Measurements from ENCODE around the gene MCOLN1. TPM values are rescaled to one million over a fixed set of nuclear protein-coding genes. Genes with fewer than 3 reads are reported as not detected.
A peak's percentile ranks its signal among the peaks of the same experiment; 100 is the strongest.

The MCOLN1 gene
- total and polyA plus RNA-seq, 5 donors from 2014 or later, result 8.6 to 15.2 (median 12.0) TPM

GRCh38 chr19:7541828-7542443 lies 19.5 kb downstream of the MCOLN1 start:
- Histone ChIP-seq H3K4me1 (ENCODE audit: control insufficient read depth, insufficient read depth, low read length, poor library complexity, severe bottlenecking) (peaks cover 5% of the 10 kb centered on the region), H3K4me3 (ENCODE audit: low read depth, low read length) (no peak overlapping the region), H3K9me3 (ENCODE audit: control insufficient read depth in 2 of 2, low read length in 2 of 2) (no peaks in the 10 kb centered on the region), H3K27me3 (ENCODE audit: control insufficient read depth, insufficient read depth, low read length) (no peaks in the 10 kb centered on the region), H3K36me3 (ENCODE audit: control insufficient read depth, insufficient read depth, low read length) (peaks cover 28% of the 10 kb centered on the region), H3K27ac (ENCODE audit: insufficient read depth, low read length, poor library complexity, severe bottlenecking) (no peak overlapping the region)
- peak overlapping the region in 1 of 3 donors; percentile 26 for H3K27ac Mint-ChIP-seq
- H3K9me3 Mint-ChIP-seq, result peaks cover 0 to 1% (median 0%) of the 10 kb centered on the region in 7 donors
- H3K4me1 Mint-ChIP-seq, result peaks cover 0 to 15% (median 7%) of the 10 kb centered on the region in 4 donors
- peaks cover 26% of the 10 kb centered on the region for H3K36me3 Mint-ChIP-seq
- H3K27me3 Mint-ChIP-seq, result no peaks in the 10 kb centered on the region
- no peak for ATAC-seq (ENCODE audit: low read depth in 2 of 2)
- H3K4me3 Mint-ChIP-seq, result peak overlapping the region in 1 of 4 donors; percentile 32
- DNase-seq, result no peak

- no peak overlapping the region for H3K4me3 Mint-ChIP-seq
- no peak overlapping the region for H3K27ac Mint-ChIP-seq
- peaks cover 26% of the 10 kb centered on the region for H3K36me3 Mint-ChIP-seq
- no peak overlapping the region for H3K4me3 ChIP-seq (ENCODE audit: low read depth, low read length)
- no peak for ATAC-seq (ENCODE audit: low read depth in 2 of 2)
- no peaks in the 10 kb centered on the region for H3K4me1 ChIP-seq (ENCODE audit: control insufficient read depth, insufficient read depth, low read length, poor library complexity, severe bottlenecking)
- H3K27me3 Mint-ChIP-seq, result no peaks in the 10 kb centered on the region
- H3K9me3 Mint-ChIP-seq, result peaks cover 0 to 1% (median 0%) of the 10 kb centered on the region in 7 donors
- no peak for DNase-seq
- no peaks in the 10 kb centered on the region for H3K27me3 ChIP-seq (ENCODE audit: control insufficient read depth, insufficient read depth, low read length)
- H3K4me1 Mint-ChIP-seq, result peaks cover 0 to 9% (median 4%) of the 10 kb centered on the region in 4 donors
- H3K27ac ChIP-seq (ENCODE audit: insufficient read depth, low read length, poor library complexity, severe bottlenecking), result no peak overlapping the region
- H3K36me3 ChIP-seq (ENCODE audit: control insufficient read depth, insufficient read depth, low read length), result peaks cover 28% of the 10 kb centered on the region
- H3K9me3 ChIP-seq (ENCODE audit: control insufficient read depth in 2 of 2, low read length in 2 of 2), result no peaks in the 10 kb centered on the region
Observed at GRCh38 chr19:7542556-7543348, 20.3 kb downstream of the MCOLN1 start.

- H3K9me3 Mint-ChIP-seq, result peaks cover 0 to 1% (median 0%) of the 10 kb centered on the region in 7 donors
- no peak overlapping the region for H3K27ac ChIP-seq (ENCODE audit: insufficient read depth, low read length, poor library complexity, severe bottlenecking)
- H3K4me1 ChIP-seq (ENCODE audit: control insufficient read depth, insufficient read depth, low read length, poor library complexity, severe bottlenecking), result no peaks in the 10 kb centered on the region
- H3K4me1 Mint-ChIP-seq, result peaks cover 0 to 9% (median 4%) of the 10 kb centered on the region in 4 donors
- no peaks in the 10 kb centered on the region for H3K27me3 Mint-ChIP-seq
- H3K4me3 ChIP-seq (ENCODE audit: low read depth, low read length), result no peak overlapping the region
- peaks cover 21% of the 10 kb centered on the region for H3K36me3 Mint-ChIP-seq
- DNase-seq, result peak in 1 of 3 donors; percentile 45
- no peak for ATAC-seq (ENCODE audit: low read depth in 2 of 2)
- peaks cover 23% of the 10 kb centered on the region for H3K36me3 ChIP-seq (ENCODE audit: control insufficient read depth, insufficient read depth, low read length)
- H3K4me3 Mint-ChIP-seq, result no peak overlapping the region
- no peaks in the 10 kb centered on the region for H3K27me3 ChIP-seq (ENCODE audit: control insufficient read depth, insufficient read depth, low read length)
- no peaks in the 10 kb centered on the region for H3K9me3 ChIP-seq (ENCODE audit: control insufficient read depth in 2 of 2, low read length in 2 of 2)
- H3K27ac Mint-ChIP-seq, result no peak overlapping the region
Observed at GRCh38 chr19:7544626-7545025, 22.2 kb downstream of the MCOLN1 start.

GRCh38 chr19:7545300-7545699 lies 22.9 kb downstream of the MCOLN1 start:
- Histone ChIP-seq H3K27ac (ENCODE audit: insufficient read depth, low read length, poor library complexity, severe bottlenecking) (no peak overlapping the region), H3K27me3 (ENCODE audit: control insufficient read depth, insufficient read depth, low read length) (no peaks in the 10 kb centered on the region), H3K4me1 (ENCODE audit: control insufficient read depth, insufficient read depth, low read length, poor library complexity, severe bottlenecking) (no peaks in the 10 kb centered on the region), H3K36me3 (ENCODE audit: control insufficient read depth, insufficient read depth, low read length) (peaks cover 22% of the 10 kb centered on the region), H3K9me3 (ENCODE audit: control insufficient read depth in 2 of 2, low read length in 2 of 2) (no peaks in the 10 kb centered on the region), H3K4me3 (ENCODE audit: low read depth, low read length) (no peak overlapping the region)
- H3K27ac Mint-ChIP-seq, result peak overlapping the region in 1 of 3 donors; percentile 56
- peaks cover 19% of the 10 kb centered on the region for H3K36me3 Mint-ChIP-seq
- no peaks in the 10 kb centered on the region for H3K27me3 Mint-ChIP-seq
- H3K4me3 Mint-ChIP-seq, result no peak overlapping the region
- DNase-seq, result no peak
- H3K4me1 Mint-ChIP-seq, result peaks cover 0 to 9% (median 4%) of the 10 kb centered on the region in 4 donors
- peaks cover 0 to 1% (median 0%) of the 10 kb centered on the region in 7 donors for H3K9me3 Mint-ChIP-seq
- ATAC-seq (ENCODE audit: low read depth in 2 of 2), result no peak

GRCh38 chr19:7545904-7546303 lies 23.5 kb downstream of the MCOLN1 start:
- Histone ChIP-seq H3K9me3 (ENCODE audit: control insufficient read depth in 2 of 2, low read length in 2 of 2) (no peaks in the 10 kb centered on the region), H3K4me1 (ENCODE audit: control insufficient read depth, insufficient read depth, low read length, poor library complexity, severe bottlenecking) (no peaks in the 10 kb centered on the region), H3K4me3 (ENCODE audit: low read depth, low read length) (no peak overlapping the region), H3K27ac (ENCODE audit: insufficient read depth, low read length, poor library complexity, severe bottlenecking) (no peak overlapping the region), H3K36me3 (ENCODE audit: control insufficient read depth, insufficient read depth, low read length) (peaks cover 20% of the 10 kb centered on the region), H3K27me3 (ENCODE audit: control insufficient read depth, insufficient read depth, low read length) (no peaks in the 10 kb centered on the region)
- peak in 1 of 3 donors; percentile 88 for DNase-seq
- H3K27ac Mint-ChIP-seq, result peak overlapping the region in 2 of 3 donors; percentile 0 to 9
- ATAC-seq (ENCODE audit: low read depth in 2 of 2), result peak in 1 of 2 donors; percentile 31
- H3K4me1 Mint-ChIP-seq, result peaks cover 0 to 9% (median 4%) of the 10 kb centered on the region in 4 donors
- peaks cover 18% of the 10 kb centered on the region for H3K36me3 Mint-ChIP-seq
- H3K27me3 Mint-ChIP-seq, result no peaks in the 10 kb centered on the region
- H3K9me3 Mint-ChIP-seq, result peaks cover 0 to 1% (median 0%) of the 10 kb centered on the region in 7 donors
- no peak overlapping the region for H3K4me3 Mint-ChIP-seq

- Mint-ChIP-seq H3K4me1 (peaks cover 0 to 12% (median 5%) of the 10 kb centered on the region in 4 donors), H3K36me3 (peaks cover 17% of the 10 kb centered on the region), H3K4me3 (no peak overlapping the region), H3K9me3 (peaks cover 0 to 1% (median 0%) of the 10 kb centered on the region in 7 donors), H3K27me3 (no peaks in the 10 kb centered on the region), H3K27ac (no peak overlapping the region)
- DNase-seq (no peak), ATAC-seq (ENCODE audit: low read depth in 2 of 2) (no peak)
- no peaks in the 10 kb centered on the region for H3K27me3 ChIP-seq (ENCODE audit: control insufficient read depth, insufficient read depth, low read length)
- no peak overlapping the region for H3K27ac ChIP-seq (ENCODE audit: insufficient read depth, low read length, poor library complexity, severe bottlenecking)
- peaks cover 14% of the 10 kb centered on the region for H3K36me3 ChIP-seq (ENCODE audit: control insufficient read depth, insufficient read depth, low read length)
- H3K4me3 ChIP-seq (ENCODE audit: low read depth, low read length), result no peak overlapping the region
- H3K9me3 ChIP-seq (ENCODE audit: control insufficient read depth in 2 of 2, low read length in 2 of 2), result no peaks in the 10 kb centered on the region
- no peaks in the 10 kb centered on the region for H3K4me1 ChIP-seq (ENCODE audit: control insufficient read depth, insufficient read depth, low read length, poor library complexity, severe bottlenecking)
Observed at GRCh38 chr19:7547159-7547558, 24.7 kb downstream of the MCOLN1 start.

GRCh38 chr19:7549429-7550148 lies 27.2 kb downstream of the MCOLN1 start:
- peaks cover 0 to 1% (median 0%) of the 10 kb centered on the region in 7 donors for H3K9me3 Mint-ChIP-seq
- H3K36me3 ChIP-seq (ENCODE audit: control insufficient read depth, insufficient read depth, low read length), result peaks cover 10% of the 10 kb centered on the region
- no peak overlapping the region for H3K4me3 ChIP-seq (ENCODE audit: low read depth, low read length)
- no peaks in the 10 kb centered on the region for H3K4me1 ChIP-seq (ENCODE audit: control insufficient read depth, insufficient read depth, low read length, poor library complexity, severe bottlenecking)
- H3K27me3 Mint-ChIP-seq, result no peaks in the 10 kb centered on the region
- H3K36me3 Mint-ChIP-seq, result peaks cover 15% of the 10 kb centered on the region
- H3K4me3 Mint-ChIP-seq, result no peak overlapping the region
- peaks cover 0 to 12% (median 7%) of the 10 kb centered on the region in 4 donors for H3K4me1 Mint-ChIP-seq
- no peak for ATAC-seq (ENCODE audit: low read depth in 2 of 2)
- H3K27ac Mint-ChIP-seq, result no peak overlapping the region
- H3K27ac ChIP-seq (ENCODE audit: insufficient read depth, low read length, poor library complexity, severe bottlenecking), result no peak overlapping the region
- no peaks in the 10 kb centered on the region for H3K27me3 ChIP-seq (ENCODE audit: control insufficient read depth, insufficient read depth, low read length)
- no peaks in the 10 kb centered on the region for H3K9me3 ChIP-seq (ENCODE audit: control insufficient read depth in 2 of 2, low read length in 2 of 2)
- no peak for DNase-seq

Data from CD4-positive, CD25-positive, alpha-beta regulatory T cell (primary cell).